Measurements from ENCODE around the gene ATP1A3. TPM values are rescaled to one million over a fixed set of nuclear protein-coding genes. Genes with fewer than 3 reads are reported as not detected.

ATP1A3 gene
- not detected for total RNA-seq

GRCh38 chr19:41993612-41994483, at the start of gene ATP1A3:
ATP1A3 (minus strand) TSS chr19:41994230; CDS start chr19:41994076, 154 bp downstream.

GRCh38 chr19:41959056-41960053, 34.7 kb downstream of the ATP1A3 start, which contains the start of gene RABAC1:
RABAC1 (minus strand) TSS chr19:41959321; CDS start chr19:41959292, 29 bp downstream.

GRCh38 chr19:41928221-41928683, 65.8 kb downstream of the ATP1A3 start, which contains the start of gene ERFL:
ERFL (minus strand) TSS chr19:41928449; CDS start chr19:41912919, 15,530 bp downstream.

Other genes with a start within 250 kb of the ATP1A3 start
- not detected for gene CEACAM6, start 238.7 kb downstream of the ATP1A3 start, total RNA-seq
- not detected for gene CEACAM3, start 197.6 kb downstream of the ATP1A3 start, total RNA-seq
- not detected for gene LYPD4, start 149.5 kb downstream of the ATP1A3 start, total RNA-seq
- gene DMRTC2, start 149.2 kb downstream of the ATP1A3 start, total RNA-seq: not detected
- gene RPS19, start 134.0 kb downstream of the ATP1A3 start, total RNA-seq: 100 to 1,000 TPM; 439 to 701 TPM
- under 1 TPM in 1 of 2 donors, not detected in 1; under 0.01 TPM for gene CD79A, start 117.0 kb downstream of the ATP1A3 start, total RNA-seq
- 10 to 100 TPM; 28.2 to 48.0 TPM for gene ARHGEF1, start 111.0 kb downstream of the ATP1A3 start, total RNA-seq
- gene ERFL, start 65.8 kb downstream of the ATP1A3 start, total RNA-seq: not detected
- 10 to 100 TPM; 70.2 to 74.6 TPM for gene RABAC1, start 34.9 kb downstream of the ATP1A3 start, total RNA-seq
- gene GRIK5, start 76.0 kb upstream of the ATP1A3 start, total RNA-seq: under 1 TPM in 1 of 2 donors, not detected in 1; under 0.01 TPM
- 10 to 100 TPM; 16.9 to 22.3 TPM for gene ZNF574, start 81.9 kb upstream of the ATP1A3 start, total RNA-seq
- under 1 TPM in 1 of 2 donors, not detected in 1; under 0.01 TPM for gene POU2F2, start 138.2 kb upstream of the ATP1A3 start, total RNA-seq
- 10 to 100 TPM; 13.4 to 19.0 TPM for gene DEDD2, start 223.4 kb upstream of the ATP1A3 start, total RNA-seq
- 10 to 100 TPM in 1 of 2 donors, 1 to 10 TPM in 1; 10.0 to 16.0 TPM for gene ZNF526, start 226.1 kb upstream of the ATP1A3 start, total RNA-seq
- 10 to 100 TPM; 25.5 to 36.6 TPM for gene GSK3A, start 248.4 kb upstream of the ATP1A3 start, total RNA-seq

Data from melanocyte of skin (primary cell).